Activated effector memory CD4-positive, alpha-beta T cell treated with Interleukin-2 at 50 U/mL for 16 hours (primary cell): Measurements from ENCODE around the gene RPTOR.
A peak's percentile ranks its signal among the peaks of the same experiment; 100 is the strongest.
"Not testable (repeated sequence)": the region's sequence is repeated elsewhere in the genome, so short reads cannot be mapped to it uniquely, and the experiment has no call there.

Source experiments
- DNase-seq: peaks from one replicate; pipeline ENCODE4 v3.0.0-alpha.2; 2020

RPTOR gene

GRCh38 chr17:80673152-80673920 lies 128.7 kb downstream of the RPTOR start:
- peak; percentile 21 for DNase-seq

DNA sequence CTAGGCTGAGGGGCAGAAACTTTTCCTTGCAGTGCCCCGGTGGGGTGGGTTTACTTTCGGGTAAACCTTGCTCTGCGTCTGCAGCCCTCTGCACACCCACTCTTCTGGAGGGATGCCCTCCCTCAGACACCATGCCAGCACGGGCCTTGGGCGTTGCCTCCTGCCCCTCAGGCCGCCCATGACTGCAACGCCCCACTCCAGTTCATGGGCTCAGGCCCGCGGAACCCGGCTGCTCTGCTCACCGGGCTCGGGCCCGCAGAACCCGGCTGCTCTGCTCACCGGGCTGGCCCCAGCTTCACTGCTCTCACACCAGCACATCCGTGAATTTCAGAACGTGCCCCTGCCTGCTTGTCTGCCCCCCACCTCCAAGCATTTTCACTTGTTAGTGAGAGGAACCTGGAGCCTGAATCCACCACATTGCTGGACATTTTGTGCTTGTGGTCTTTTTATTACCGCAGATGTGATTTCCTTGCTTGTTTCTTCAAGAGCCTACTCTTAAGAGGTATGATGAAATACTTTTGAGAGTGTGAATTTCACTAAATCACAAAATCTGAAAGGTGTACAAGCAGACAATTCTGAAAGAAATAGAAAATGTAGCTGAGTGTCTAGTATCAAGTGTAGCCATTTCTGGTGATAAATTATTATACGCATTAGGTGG lies 130.9 kb downstream of the RPTOR start:
- DNase-seq, result no peak

GRCh38 chr17:80676096-80676466 lies 131.4 kb downstream of the RPTOR start:
- DNase-seq, result no peak

GRCh38 chr17:80676564-80676963 lies 131.9 kb downstream of the RPTOR start:
- no peak for DNase-seq

GRCh38 chr17:80677214-80677756 lies 132.6 kb downstream of the RPTOR start:
- DNase-seq, result no peak

- DNase-seq, result no peak
These were observed 135.2 kb downstream of the RPTOR start for GRCh38 chr17:80679816-80680215.

- DNase-seq, result no peak
These were observed 136.6 kb downstream of the RPTOR start for GRCh38 chr17:80681215-80681614.

- no peak for DNase-seq
These were observed 137.7 kb downstream of the RPTOR start for GRCh38 chr17:80682372-80682771.

GRCh38 chr17:80683625-80684104 lies 139.0 kb downstream of the RPTOR start:
- no peak for DNase-seq

GRCh38 chr17:80687839-80688238 lies 143.2 kb downstream of the RPTOR start:
- DNase-seq, result no peak

GRCh38 chr17:80689129-80689619 lies 144.5 kb downstream of the RPTOR start:
- no peak for DNase-seq

- DNase-seq, result no peak
These were observed 147.1 kb downstream of the RPTOR start for GRCh38 chr17:80691784-80692183.

DNA sequence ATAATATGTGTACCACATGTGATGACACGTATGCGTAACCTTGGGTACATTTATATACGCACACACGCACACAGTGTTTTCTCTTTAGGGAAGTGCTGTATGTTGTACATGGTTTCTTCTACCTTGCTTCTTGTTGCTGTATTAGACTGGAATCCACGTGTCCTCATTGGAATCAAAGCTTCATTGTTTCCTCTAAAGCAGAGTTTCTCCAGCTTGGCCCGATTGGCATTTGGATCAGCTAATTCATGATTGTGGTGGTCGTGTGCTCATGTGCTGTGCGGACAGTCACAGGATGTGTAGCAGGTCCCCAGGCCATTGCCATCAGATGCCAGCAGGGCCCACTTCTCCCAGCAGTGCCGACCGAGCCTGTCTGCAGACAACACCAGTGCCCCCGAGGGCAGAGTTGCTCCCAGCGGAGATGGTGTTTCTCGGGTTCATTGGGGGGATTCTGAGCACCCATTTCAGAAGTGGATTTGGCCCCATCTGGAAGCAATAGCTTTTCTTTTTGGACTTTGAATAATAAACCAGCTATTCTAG lies 148.4 kb downstream of the RPTOR start:
- DNase-seq, result no peak

- no peak for DNase-seq
These were observed 148.9 kb downstream of the RPTOR start for GRCh38 chr17:80693511-80693910.

DNA sequence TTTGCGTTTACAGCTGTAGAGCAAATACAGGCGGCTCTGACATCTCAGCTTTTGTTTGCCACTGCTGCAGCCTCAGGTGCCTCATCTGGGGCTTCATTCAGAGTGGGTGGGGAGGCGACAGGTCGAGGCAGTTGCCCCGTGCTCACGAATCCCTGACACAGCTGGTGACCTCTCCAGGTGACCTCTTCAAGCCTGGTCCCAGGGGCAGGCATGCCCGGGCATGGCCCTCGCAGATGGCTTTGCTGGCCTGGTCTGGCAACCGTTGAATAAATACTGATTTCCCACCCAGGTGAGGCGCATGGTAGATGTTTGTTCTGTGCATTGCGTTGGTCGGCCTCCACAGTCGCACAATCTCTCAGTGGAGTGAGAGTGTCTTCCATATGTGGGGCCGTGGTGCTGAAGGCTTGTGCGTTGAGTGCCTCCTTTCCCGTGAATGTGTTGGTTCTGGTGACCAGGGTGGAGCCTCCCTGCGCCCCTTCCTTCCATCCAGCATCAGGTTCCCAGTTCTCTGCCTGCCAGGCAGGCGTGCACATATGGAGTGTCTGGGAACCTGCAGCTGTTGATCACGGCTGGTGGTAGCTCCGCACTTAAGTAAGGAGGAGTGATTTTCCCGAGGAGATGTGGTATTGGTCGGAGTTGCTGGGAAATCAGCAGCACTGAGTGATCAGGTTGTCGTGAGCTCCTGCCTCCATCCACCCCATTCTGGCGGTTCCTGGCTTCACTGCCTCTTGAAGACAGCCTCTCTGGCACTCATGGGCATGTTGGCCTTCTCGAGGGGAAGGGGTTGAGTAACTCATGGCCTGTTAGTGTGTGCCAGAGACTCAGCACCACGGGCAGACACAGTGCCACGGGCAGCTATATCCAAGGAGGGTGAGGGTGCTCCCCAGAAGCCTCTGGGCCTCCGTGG lies 149.7 kb downstream of the RPTOR start:
- no peak for DNase-seq

- DNase-seq, result no peak
These were observed 150.6 kb downstream of the RPTOR start for GRCh38 chr17:80694992-80695912.

- no peak for DNase-seq
These were observed 151.3 kb downstream of the RPTOR start for GRCh38 chr17:80695979-80696378.

GRCh38 chr17:80696456-80696855 lies 151.8 kb downstream of the RPTOR start:
- DNase-seq, result no peak

- DNase-seq, result no peak
These were observed 152.3 kb downstream of the RPTOR start for GRCh38 chr17:80696964-80697363.

DNA sequence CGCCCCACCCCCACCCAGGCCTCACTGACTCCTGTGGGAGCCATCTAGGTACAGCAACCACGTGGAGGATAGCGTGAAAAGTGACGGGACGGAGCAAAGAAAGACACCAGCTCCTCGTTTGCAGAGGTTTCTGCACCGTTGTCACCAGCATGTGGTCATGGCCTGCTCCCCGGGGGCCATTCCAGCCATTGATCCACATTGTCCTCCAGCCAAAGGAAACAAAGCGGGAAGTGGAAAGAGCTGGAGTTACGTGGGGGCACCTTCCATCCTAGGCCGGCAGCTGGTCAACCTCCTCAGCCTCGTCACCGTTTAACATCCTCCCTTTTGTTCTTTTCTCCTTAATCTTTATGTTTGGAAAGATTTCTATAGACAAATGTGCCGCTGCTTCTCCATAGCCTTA lies 153.7 kb downstream of the RPTOR start:
- no peak for DNase-seq

GRCh38 chr17:80699205-80699604 lies 154.6 kb downstream of the RPTOR start:
- not testable (repeated sequence) for DNase-seq
